Brain microvascular endothelial cell (primary cell): Measurements from ENCODE around the gene SLC39A7.

Experiments used
- DNase-seq: peaks from one replicate; pipeline ENCODE4 v3.0.0-alpha.2; 2020
- H3K27ac ChIP-seq: fragments of 250-450 bp; sonication (Bioruptor Pico); 2 replicates; pipeline ENCODE4 v1.5.1; 2020; ENCODE audit warnings: mild to moderate bottlenecking, moderate library complexity
- H3K27me3 ChIP-seq: fragments of 250-450 bp; sonication (Bioruptor Pico); replicated peaks from 2 replicates; pipeline ENCODE4 v1.5.1; 2020; ENCODE audit warnings: mild to moderate bottlenecking
- H3K36me3 ChIP-seq: fragments of 250-450 bp; sonication (Bioruptor Pico); replicated peaks from 2 replicates; pipeline ENCODE4 v1.5.1; 2020; ENCODE audit warnings: mild to moderate bottlenecking
- H3K4me3 ChIP-seq: 2 replicates; pipeline ENCODE4 v1.5.1; 2011; ENCODE audit warnings: low read depth, mild to moderate bottlenecking, control low read depth, low read length, moderate library complexity
- CTCF ChIP-seq: IDR thresholded peaks from 2 replicates; pipeline ENCODE4 v1.5.1; 2011; ENCODE audit warnings: low read depth, mild to moderate bottlenecking, moderate library complexity, low read length, control low read depth, inconsistent platforms; ENCODE audit errors: missing control alignments
- in situ Hi-C: cut with HindIII; loops from 2 replicates; pipeline ENCODE4 v1.10.0; 2017; ENCODE audit warnings: low sequenced_read_pairs, low pct_ligation_motif_present

Gene SLC39A7

GRCh38 chr6:33168284-33168601, 32.4 kb upstream of the SLC39A7 start:
- H3K27me3 ChIP-seq = no peaks in the 10 kb centered on the region
- H3K27ac ChIP-seq = no peak overlapping the region
- no peaks in the 10 kb centered on the region for H3K36me3 ChIP-seq
- TF ChIP-seq CTCF = no peak
- in situ Hi-C loops = no loop called here
- DNase-seq = no peak
- no peak overlapping the region for H3K4me3 ChIP-seq

- in situ Hi-C loops = no loop called here
Observed at GRCh38 chr6:33168639-33169038, 32.0 kb upstream of the SLC39A7 start.

GRCh38 chr6:33169291-33170175, 31.1 kb upstream of the SLC39A7 start:
- in situ Hi-C loops = no loop called here
- TF ChIP-seq CTCF = no peak
- DNase-seq = no peak
- Histone ChIP-seq H3K27ac (no peak overlapping the region), H3K4me3 (no peak overlapping the region), H3K36me3 (no peaks in the 10 kb centered on the region), H3K27me3 (no peaks in the 10 kb centered on the region)

More at GRCh38 chr6:33168639-33169038, 32.0 kb upstream of the SLC39A7 start:
- Histone ChIP-seq H3K36me3 (no peaks in the 10 kb centered on the region), H3K27me3 (no peaks in the 10 kb centered on the region), H3K27ac (no peak overlapping the region), H3K4me3 (no peak overlapping the region)
- DNase-seq = no peak
- TF ChIP-seq CTCF = no peak

- in situ Hi-C loops = no loop called here
- H3K27ac ChIP-seq = no peak overlapping the region
- H3K4me3 ChIP-seq = no peak overlapping the region
- no peak for TF ChIP-seq CTCF
- H3K36me3 ChIP-seq = no peaks in the 10 kb centered on the region
- DNase-seq = no peak
- no peaks in the 10 kb centered on the region for H3K27me3 ChIP-seq
Observed at GRCh38 chr6:33170176-33171015, 30.3 kb upstream of the SLC39A7 start.

GRCh38 chr6:33171016-33171879, 29.4 kb upstream of the SLC39A7 start:
- no peak overlapping the region for H3K4me3 ChIP-seq
- H3K36me3 ChIP-seq = no peaks in the 10 kb centered on the region
- no peak for TF ChIP-seq CTCF
- no peak overlapping the region for H3K27ac ChIP-seq
- in situ Hi-C loops = no loop called here
- DNase-seq = no peak
- H3K27me3 ChIP-seq = no peaks in the 10 kb centered on the region
